ENCODE measurements around the gene CDH13.

CDH13 gene

DNA sequence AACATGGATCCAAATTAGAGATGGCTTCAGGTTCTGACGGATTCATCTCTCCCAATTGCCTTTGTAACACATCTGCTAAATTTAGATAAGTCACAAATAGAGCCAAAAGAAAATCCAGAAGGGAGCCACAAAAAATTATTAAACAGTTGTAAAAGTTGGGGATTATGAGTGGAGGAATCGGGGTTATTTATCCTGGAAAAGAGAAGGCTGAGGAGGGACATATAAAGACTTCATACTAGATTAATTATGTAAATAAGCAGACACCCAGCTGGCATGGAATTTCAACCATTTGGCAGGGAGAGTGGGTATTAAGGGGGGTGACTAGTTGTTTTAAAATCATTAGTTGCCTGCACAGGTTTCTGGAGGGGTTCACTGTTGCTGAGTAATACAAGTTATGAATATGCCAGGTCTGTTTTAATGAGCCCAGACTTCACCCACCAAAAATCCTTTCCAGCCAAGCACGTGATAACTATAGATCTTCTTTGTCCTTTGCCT is 89.6 kb downstream of the CDH13 start:
- H3K4me3 Mint-ChIP-seq = no peak overlapping the region
- DNase-seq (ENCODE audit: low spot score in 2 of 2) (no peak), ATAC-seq (replicated peaks; ENCODE audit: extremely low read depth, poor library complexity, severe bottlenecking) (no peak)
- H3K4me1 Mint-ChIP-seq = no peaks in the 10 kb centered on the region
- no peak overlapping the region for H3K27ac Mint-ChIP-seq (ENCODE audit: low read depth)
- H3K9me3 Mint-ChIP-seq = no peaks in the 10 kb centered on the region
- H3K36me3 Mint-ChIP-seq (ENCODE audit: insufficient read depth) = no peaks in the 10 kb centered on the region
- H3K27me3 Mint-ChIP-seq = peaks cover 41% of the 10 kb centered on the region

DNA sequence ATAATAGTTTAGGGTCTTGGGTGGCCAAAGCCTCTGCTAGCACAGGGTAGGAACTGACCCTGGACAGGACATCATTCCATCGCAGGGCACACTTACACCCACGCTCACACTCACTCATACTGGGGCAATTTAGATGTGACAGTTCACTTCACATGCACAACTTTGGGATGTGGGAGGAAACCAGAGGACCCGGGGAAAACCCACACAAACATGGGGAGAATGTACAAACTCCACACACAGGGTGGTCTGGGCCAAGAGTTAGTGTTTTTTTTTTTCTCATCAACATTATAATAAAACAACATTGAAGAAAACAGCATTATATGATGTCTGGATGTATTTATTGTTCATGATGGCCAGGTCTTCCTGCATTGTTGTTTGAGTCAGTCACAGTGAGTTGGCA is 93.6 kb downstream of the CDH13 start:
- H3K4me1 Mint-ChIP-seq = no peaks in the 10 kb centered on the region

DNA sequence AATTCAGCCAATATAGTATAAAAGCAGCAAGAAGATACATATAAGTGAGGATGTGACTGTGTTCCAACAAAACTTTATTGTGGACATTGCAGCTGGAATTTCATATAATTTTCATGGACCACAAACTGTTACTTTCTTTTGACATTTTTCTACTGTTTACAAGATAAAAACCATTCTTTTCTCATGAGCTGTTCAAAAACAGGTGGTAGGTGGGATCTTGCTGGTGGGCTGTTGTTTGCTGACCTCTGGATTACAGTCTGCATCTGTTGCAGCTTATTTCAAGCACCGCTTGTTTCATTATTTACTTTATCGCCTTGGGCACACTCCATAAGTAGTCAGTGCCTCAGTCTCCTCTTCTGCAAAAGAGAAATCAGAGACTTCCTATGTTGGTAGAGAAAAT is 99.5 kb downstream of the CDH13 start:
- H3K4me1 Mint-ChIP-seq = no peaks in the 10 kb centered on the region
- H3K36me3 Mint-ChIP-seq (ENCODE audit: insufficient read depth) = no peaks in the 10 kb centered on the region
- no peak overlapping the region for H3K4me3 Mint-ChIP-seq
- no peak overlapping the region for H3K27ac Mint-ChIP-seq (ENCODE audit: low read depth)
- no peak for DNase-seq (ENCODE audit: low spot score in 2 of 2)
- no peak for ATAC-seq (replicated peaks; ENCODE audit: extremely low read depth, poor library complexity, severe bottlenecking)
- no peaks in the 10 kb centered on the region for H3K9me3 Mint-ChIP-seq
- no peaks in the 10 kb centered on the region for H3K27me3 Mint-ChIP-seq

More for the DNA sequence above, 93.6 kb downstream of the CDH13 start:
- Mint-ChIP-seq H3K27me3 (peaks cover 26% of the 10 kb centered on the region), H3K36me3 (ENCODE audit: insufficient read depth) (no peaks in the 10 kb centered on the region), H3K9me3 (no peaks in the 10 kb centered on the region), H3K27ac (ENCODE audit: low read depth) (no peak overlapping the region), H3K4me3 (no peak overlapping the region)
- no peak for DNase-seq (ENCODE audit: low spot score in 2 of 2)
- no peak for ATAC-seq (replicated peaks; ENCODE audit: extremely low read depth, poor library complexity, severe bottlenecking)

DNA sequence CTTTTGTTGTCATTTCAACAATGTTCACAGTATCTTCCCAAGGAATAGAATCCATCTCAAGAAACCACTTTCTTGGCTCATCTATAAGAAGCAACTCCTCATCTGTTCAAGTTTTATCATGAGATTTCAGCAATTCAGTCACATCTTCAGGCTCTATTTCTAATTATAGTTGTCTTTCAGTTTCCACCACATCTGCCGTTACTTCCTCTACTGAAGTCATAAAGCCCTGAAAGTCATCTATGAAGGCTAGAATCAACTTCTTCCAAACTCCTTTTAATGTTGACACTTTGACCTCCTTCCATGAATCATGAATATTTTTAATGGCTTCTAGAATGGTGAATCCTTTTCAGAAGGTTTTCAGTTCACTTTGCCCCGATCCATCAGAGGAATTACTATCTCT is 102.1 kb downstream of the CDH13 start:
- H3K4me1 Mint-ChIP-seq = no peaks in the 10 kb centered on the region
- DNase-seq (ENCODE audit: low spot score in 2 of 2) = no peak
- no peak overlapping the region for H3K27ac Mint-ChIP-seq (ENCODE audit: low read depth)
- no peaks in the 10 kb centered on the region for H3K36me3 Mint-ChIP-seq (ENCODE audit: insufficient read depth)
- ATAC-seq (replicated peaks; ENCODE audit: extremely low read depth, poor library complexity, severe bottlenecking) = no peak
- H3K27me3 Mint-ChIP-seq = no peaks in the 10 kb centered on the region
- no peaks in the 10 kb centered on the region for H3K9me3 Mint-ChIP-seq
- no peak overlapping the region for H3K4me3 Mint-ChIP-seq

DNA sequence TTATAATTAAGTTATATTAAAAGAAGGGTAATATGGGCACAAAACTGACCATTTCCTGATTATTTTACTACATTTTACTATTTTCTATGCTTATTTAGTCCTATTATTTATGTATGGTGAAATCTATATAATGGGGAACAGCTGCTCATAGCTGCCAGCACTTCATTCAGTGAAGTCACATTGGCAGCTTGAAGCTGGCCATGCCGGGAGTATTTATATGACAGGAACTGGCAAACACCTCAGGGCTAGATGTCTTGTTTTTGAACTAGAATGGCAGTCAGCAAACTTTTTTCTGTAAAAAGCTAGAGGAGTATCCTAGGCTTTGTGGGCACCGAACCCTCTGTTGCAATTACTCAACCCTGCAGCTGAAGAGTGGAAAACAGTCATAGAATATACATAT is 104.1 kb downstream of the CDH13 start:
- Mint-ChIP-seq H3K27ac (ENCODE audit: low read depth) (no peak overlapping the region), H3K4me3 (no peak overlapping the region), H3K4me1 (no peaks in the 10 kb centered on the region), H3K27me3 (no peaks in the 10 kb centered on the region), H3K9me3 (no peaks in the 10 kb centered on the region), H3K36me3 (ENCODE audit: insufficient read depth) (no peaks in the 10 kb centered on the region)
- no peak for DNase-seq (ENCODE audit: low spot score in 2 of 2)
- no peak for ATAC-seq (replicated peaks; ENCODE audit: extremely low read depth, poor library complexity, severe bottlenecking)

DNA sequence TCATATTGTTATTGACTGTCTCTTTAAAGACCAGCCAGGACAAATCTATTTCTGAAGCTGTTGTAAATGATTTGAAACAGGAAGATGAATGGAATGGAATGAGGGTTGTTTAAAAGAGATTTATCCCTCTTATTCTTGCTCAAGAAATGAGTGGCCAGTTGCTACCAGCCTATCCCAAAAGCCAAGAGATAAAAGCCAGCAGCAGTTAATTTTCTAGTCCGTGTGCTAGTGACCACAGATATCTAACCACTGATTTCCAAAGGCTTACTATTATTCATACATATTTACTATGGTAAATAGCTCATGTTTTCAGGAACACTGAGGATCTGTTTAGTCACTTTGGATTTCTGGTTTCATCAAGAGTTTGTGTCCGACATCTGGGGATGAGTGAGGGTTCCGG is 105.7 kb downstream of the CDH13 start:
- ATAC-seq (replicated peaks; ENCODE audit: extremely low read depth, poor library complexity, severe bottlenecking) (no peak), DNase-seq (ENCODE audit: low spot score in 2 of 2) (no peak)
- Mint-ChIP-seq H3K27me3 (peaks cover 7% of the 10 kb centered on the region), H3K4me1 (no peaks in the 10 kb centered on the region), H3K4me3 (no peak overlapping the region), H3K36me3 (ENCODE audit: insufficient read depth) (no peaks in the 10 kb centered on the region), H3K27ac (ENCODE audit: low read depth) (no peak overlapping the region), H3K9me3 (no peaks in the 10 kb centered on the region)

DNA sequence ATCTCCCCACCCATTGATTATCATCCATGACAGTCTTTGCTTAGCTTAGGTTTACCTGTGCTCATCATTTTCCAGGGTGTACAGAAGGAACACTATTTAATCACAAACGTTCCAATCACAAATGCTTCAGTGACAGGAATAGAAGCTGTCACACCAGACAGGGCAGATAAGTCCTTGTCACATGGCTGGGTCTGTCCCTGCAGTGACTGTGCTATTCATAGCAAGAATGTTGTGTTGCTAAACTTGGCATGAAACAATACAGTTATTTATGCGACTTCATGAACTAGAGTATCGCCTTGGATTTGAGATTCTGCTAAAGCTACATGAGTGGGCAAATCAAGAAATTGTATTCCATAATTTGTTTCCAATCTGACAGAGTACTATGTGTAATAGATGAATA is 108.4 kb downstream of the CDH13 start:
- DNase-seq (ENCODE audit: low spot score in 2 of 2) (no peak), ATAC-seq (replicated peaks; ENCODE audit: extremely low read depth, poor library complexity, severe bottlenecking) (no peak)
- Mint-ChIP-seq H3K36me3 (ENCODE audit: insufficient read depth) (no peaks in the 10 kb centered on the region), H3K4me1 (no peaks in the 10 kb centered on the region), H3K27ac (ENCODE audit: low read depth) (no peak overlapping the region), H3K4me3 (no peak overlapping the region), H3K9me3 (no peaks in the 10 kb centered on the region), H3K27me3 (peaks cover 20% of the 10 kb centered on the region)

DNA sequence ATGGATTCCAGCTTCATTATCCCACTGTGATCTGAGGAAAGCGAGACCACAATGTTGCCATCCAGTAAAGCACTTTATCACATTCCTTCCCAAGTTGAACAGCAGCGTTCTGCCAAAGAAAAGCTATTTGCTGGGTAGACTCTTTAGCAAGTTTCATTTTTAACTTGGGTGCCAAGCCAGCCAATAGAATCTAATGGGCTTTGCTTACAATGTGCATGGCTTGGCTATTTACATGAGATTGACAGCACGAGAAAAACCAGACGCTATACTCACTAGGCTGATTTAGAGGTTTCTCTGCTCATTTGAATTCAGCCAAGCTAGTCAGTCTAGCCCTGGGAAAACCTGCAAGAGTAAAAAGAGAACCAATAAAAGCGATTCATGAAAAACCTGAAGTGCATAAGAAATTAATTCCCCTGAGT is 108.9 kb downstream of the CDH13 start:
- Mint-ChIP-seq H3K36me3 (ENCODE audit: insufficient read depth) (no peaks in the 10 kb centered on the region), H3K27ac (ENCODE audit: low read depth) (no peak overlapping the region), H3K4me3 (no peak overlapping the region), H3K9me3 (no peaks in the 10 kb centered on the region), H3K27me3 (peaks cover 25% of the 10 kb centered on the region), H3K4me1 (no peaks in the 10 kb centered on the region)
- DNase-seq (ENCODE audit: low spot score in 2 of 2) (no peak), ATAC-seq (replicated peaks; ENCODE audit: extremely low read depth, poor library complexity, severe bottlenecking) (no peak)

DNA sequence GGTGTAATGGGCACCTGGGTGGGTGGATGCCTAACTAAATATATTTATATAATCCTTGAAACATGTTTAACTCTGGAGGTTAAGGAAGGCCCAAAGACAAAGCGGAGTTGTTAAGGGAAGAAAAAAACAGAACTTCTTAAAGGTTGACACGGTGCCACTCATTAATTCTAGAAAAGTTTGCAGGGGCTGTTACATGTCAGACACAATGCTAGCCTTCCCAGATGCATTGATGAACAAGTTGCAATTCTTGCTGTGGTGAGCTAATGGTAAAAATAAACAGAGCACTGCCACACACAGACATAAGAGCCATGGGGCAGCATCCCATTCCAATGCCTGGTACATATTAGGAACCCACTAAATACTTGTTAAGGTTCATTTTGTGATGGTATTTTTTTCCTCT is 109.5 kb downstream of the CDH13 start:
- Mint-ChIP-seq H3K27me3 (peaks cover 31% of the 10 kb centered on the region), H3K27ac (ENCODE audit: low read depth) (no peak overlapping the region), H3K4me1 (no peaks in the 10 kb centered on the region), H3K4me3 (no peak overlapping the region), H3K9me3 (no peaks in the 10 kb centered on the region), H3K36me3 (ENCODE audit: insufficient read depth) (no peaks in the 10 kb centered on the region)
- no peak for ATAC-seq (replicated peaks; ENCODE audit: extremely low read depth, poor library complexity, severe bottlenecking)
- DNase-seq (ENCODE audit: low spot score in 2 of 2) = no peak

DNA sequence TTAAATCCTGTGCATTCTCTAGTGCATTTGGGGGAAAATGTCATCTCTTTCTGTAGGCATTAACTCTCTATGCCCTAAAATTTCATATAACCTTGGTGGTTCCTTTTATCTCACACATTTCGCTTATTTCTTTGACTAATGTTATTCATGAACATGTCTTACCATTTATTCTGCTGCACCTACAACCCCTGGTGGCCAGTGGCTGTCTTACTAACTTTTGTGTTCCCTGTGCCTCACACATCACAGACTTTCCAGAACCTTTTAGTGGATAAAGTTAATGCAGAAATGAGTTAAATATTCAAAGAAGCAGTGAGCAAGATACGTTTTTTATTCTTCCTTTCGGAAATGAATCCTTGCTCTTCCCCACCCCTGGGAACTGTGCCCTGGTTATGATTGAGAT is 111.9 kb downstream of the CDH13 start:
- DNase-seq (ENCODE audit: low spot score in 2 of 2) (no peak), ATAC-seq (replicated peaks; ENCODE audit: extremely low read depth, poor library complexity, severe bottlenecking) (no peak)
- Mint-ChIP-seq H3K4me3 (no peak overlapping the region), H3K4me1 (no peaks in the 10 kb centered on the region), H3K27ac (ENCODE audit: low read depth) (no peak overlapping the region), H3K36me3 (ENCODE audit: insufficient read depth) (no peaks in the 10 kb centered on the region), H3K27me3 (peaks cover 36% of the 10 kb centered on the region), H3K9me3 (no peaks in the 10 kb centered on the region)

DNA sequence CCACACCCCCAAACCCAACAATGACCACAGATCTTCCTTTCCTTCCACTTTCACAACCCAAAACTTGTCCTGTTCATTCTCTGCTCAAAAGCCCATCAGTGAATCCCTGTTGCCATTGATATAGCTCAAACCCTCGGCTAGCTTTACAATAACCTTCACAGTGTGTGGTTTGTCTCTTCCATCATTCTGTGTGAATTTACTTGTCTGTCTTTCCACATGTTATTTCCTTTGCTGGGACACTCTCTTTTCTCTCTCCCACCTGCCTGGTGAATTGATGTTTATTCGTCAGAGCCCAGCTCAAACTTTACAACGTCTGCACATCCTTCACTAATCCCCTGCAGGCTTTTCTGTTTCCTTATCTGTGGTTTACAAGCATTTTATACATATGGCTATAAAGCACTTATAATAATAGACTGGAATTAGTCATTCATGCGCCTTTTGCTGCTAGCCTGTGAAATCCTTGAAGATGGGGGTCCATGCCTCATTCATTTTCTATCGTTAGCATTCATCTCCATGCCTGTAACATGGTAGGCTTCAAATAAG is 114.4 kb downstream of the CDH13 start:
- Mint-ChIP-seq H3K36me3 (ENCODE audit: insufficient read depth) (no peaks in the 10 kb centered on the region), H3K9me3 (no peaks in the 10 kb centered on the region), H3K4me3 (no peak overlapping the region), H3K4me1 (no peaks in the 10 kb centered on the region), H3K27ac (ENCODE audit: low read depth) (no peak overlapping the region), H3K27me3 (peaks cover 50% of the 10 kb centered on the region)
- ATAC-seq (replicated peaks; ENCODE audit: extremely low read depth, poor library complexity, severe bottlenecking) = no peak
- no peak for DNase-seq (ENCODE audit: low spot score in 2 of 2)

DNA sequence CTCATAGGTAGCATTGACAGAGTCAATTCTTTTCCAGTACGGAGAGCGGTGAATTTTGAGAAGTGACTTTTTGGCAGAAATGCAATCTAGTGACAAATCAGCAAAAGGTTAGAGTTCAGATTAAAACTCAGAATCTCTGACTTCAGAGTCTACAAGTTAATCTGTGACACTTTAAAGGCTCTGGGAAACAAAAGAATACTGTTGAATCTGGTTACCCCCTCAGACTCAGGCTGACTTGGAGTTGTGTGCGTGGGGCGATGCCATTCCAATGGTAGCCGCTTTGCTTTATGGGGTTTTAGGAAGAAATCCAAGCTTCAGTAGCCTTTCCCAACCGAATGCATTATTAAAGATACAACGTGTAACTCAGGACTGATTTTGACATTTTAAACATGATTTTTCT is 118.2 kb downstream of the CDH13 start:
- Mint-ChIP-seq H3K4me1 (no peaks in the 10 kb centered on the region), H3K4me3 (no peak overlapping the region), H3K36me3 (ENCODE audit: insufficient read depth) (no peaks in the 10 kb centered on the region), H3K27ac (ENCODE audit: low read depth) (no peak overlapping the region), H3K27me3 (peaks cover 64% of the 10 kb centered on the region), H3K9me3 (no peaks in the 10 kb centered on the region)
- ATAC-seq (replicated peaks; ENCODE audit: extremely low read depth, poor library complexity, severe bottlenecking) (no peak), DNase-seq (ENCODE audit: low spot score in 2 of 2) (no peak)

DNA sequence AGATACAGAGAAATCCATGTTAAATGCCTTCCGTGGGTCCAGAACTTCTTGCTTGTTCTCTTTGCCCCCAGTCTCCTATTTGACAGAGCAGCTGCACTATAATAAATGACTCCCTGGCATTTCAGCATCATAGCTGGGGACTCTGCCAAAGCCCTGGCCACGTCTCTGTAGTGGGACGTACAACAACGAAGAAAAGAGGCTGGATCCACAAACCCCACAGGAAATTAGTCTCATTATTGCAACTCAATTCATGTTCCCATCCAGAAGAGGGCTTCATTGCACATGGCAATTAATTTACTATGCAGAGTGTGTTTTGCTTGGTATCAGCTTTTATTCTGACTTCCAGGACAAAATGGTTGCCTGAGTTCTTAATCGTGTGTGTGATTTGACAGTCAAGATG is 121.3 kb downstream of the CDH13 start:
- no peaks in the 10 kb centered on the region for H3K4me1 Mint-ChIP-seq
- H3K27me3 Mint-ChIP-seq = peaks cover 63% of the 10 kb centered on the region
- no peak overlapping the region for H3K4me3 Mint-ChIP-seq
- DNase-seq (ENCODE audit: low spot score in 2 of 2) (no peak), ATAC-seq (replicated peaks; ENCODE audit: extremely low read depth, poor library complexity, severe bottlenecking) (no peak)
- no peaks in the 10 kb centered on the region for H3K36me3 Mint-ChIP-seq (ENCODE audit: insufficient read depth)
- no peak overlapping the region for H3K27ac Mint-ChIP-seq (ENCODE audit: low read depth)
- no peaks in the 10 kb centered on the region for H3K9me3 Mint-ChIP-seq

DNA sequence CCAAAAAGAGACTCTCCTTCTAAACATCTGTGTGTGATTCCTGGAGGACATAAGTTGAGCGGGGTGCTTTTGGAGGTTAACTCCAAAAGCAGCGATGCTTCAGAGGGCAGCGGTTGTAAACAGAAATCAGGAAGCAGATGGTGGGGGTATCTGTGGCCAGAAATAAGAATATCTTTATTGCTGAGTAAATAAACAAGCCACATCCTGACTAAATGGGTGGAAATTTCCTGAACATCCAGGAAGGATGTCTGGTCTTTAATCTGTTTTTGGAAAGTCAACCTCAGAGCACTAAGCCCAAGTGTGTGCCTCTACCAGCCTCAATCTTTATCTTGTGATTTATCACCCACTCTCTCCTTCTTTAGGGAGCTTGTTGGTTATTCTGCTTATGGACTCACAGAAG is 123.3 kb downstream of the CDH13 start:
- Mint-ChIP-seq H3K4me1 (no peaks in the 10 kb centered on the region), H3K9me3 (no peaks in the 10 kb centered on the region), H3K36me3 (ENCODE audit: insufficient read depth) (no peaks in the 10 kb centered on the region), H3K27me3 (peaks cover 56% of the 10 kb centered on the region), H3K4me3 (no peak overlapping the region), H3K27ac (ENCODE audit: low read depth) (no peak overlapping the region)
- DNase-seq (ENCODE audit: low spot score in 2 of 2) = no peak
- no peak for ATAC-seq (replicated peaks; ENCODE audit: extremely low read depth, poor library complexity, severe bottlenecking)
